HG02610 (cell line): ENCODE data around the gene HDAC1.
"Not testable (repeated sequence)": the region's sequence is repeated elsewhere in the genome, so short reads cannot be mapped to it uniquely, and the experiment has no call there.

ENCODE experiments used
- ATAC-seq: cut with Tn5 transposase; IDR thresholded peaks from one replicate; pipeline ENCODE4 v1.9.1; 2021; ENCODE audit warnings: mild to moderate bottlenecking, moderate library complexity; ENCODE audit not compliant: unreplicated experiment

The HDAC1 gene

DNA sequence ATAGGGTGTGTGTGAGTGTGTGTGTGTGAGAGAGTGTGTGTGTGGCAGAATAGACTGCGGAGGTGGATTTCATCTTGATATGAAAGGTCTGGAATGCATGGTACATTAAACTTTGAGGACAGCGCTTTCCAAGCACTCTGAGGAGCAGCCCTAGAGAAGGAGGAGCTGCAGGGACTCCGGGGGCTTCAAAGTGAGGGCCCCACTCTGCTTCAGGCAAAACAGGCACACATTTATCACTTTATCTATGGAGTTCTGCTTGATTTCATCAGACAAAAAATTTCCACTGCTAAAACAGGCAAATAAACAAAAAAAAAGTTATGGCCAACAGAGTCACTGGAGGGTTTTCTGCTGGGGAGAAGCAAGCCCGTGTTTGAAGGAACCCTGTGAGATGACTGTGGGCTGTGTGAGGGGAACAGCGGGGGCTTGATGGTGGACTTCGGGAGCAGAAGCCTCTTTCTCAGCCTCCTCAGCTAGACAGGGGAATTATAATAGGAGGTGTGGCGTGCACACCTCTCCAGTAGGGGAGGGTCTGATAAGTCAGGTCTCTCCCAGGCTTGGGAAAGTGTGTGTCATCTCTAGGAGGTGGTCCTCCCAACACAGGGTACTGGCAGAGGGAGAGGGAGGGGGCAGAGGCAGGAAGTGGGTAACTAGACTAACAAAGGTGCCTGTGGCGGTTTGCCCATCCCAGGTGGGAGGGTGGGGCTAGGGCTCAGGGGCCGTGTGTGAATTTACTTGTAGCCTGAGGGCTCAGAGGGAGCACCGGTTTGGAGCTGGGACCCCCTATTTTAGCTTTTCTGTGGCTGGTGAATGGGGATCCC lies 18.3 kb upstream of the HDAC1 start:
- no peak for ATAC-seq

DNA sequence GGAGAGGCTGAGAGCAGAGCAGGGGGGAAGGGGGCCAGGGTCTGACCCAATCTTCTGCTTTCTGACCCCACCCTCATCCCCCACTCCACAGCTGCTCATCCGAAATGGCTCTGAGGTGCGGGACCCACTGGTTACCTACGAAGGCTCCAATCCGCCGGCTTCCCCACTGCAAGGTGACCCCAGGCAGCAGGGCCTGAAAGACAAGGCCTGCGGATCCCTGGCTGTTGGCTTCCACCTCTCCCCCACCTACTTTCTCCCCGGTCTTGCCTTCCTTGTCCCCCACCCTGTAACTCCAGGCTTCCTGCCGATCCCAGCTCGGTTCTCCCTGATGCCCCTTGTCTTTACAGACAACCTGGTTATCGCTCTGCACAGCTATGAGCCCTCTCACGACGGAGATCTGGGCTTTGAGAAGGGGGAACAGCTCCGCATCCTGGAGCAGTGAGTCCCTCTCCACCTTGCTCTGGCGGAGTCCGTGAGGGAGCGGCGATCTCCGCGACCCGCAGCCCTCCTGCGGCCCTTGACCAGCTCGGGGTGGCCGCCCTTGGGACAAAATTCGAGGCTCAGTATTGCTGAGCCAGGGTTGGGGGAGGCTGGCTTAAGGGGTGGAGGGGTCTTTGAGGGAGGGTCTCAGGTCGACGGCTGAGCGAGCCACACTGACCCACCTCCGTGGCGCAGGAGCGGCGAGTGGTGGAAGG lies 17.1 kb upstream of the HDAC1 start:
- ATAC-seq, result no peak

DNA sequence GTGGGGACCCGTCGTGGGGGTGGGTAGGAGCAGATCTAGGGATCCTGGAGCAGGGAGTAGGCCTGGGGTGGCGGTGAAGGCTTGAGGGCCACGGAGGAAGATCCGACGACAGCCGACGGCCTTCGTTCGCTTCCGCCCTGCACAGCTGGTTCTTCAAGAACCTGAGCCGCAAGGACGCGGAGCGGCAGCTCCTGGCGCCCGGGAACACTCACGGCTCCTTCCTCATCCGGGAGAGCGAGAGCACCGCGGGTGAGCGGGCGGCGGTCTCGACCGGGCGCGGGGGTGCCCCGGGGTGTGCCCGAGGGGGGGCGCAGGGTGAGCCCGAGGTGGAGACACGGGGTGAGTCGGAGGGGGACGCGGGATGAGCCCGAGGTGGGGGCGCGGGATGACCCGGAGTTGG lies 16.5 kb upstream of the HDAC1 start:
- ATAC-seq, result no peak

DNA sequence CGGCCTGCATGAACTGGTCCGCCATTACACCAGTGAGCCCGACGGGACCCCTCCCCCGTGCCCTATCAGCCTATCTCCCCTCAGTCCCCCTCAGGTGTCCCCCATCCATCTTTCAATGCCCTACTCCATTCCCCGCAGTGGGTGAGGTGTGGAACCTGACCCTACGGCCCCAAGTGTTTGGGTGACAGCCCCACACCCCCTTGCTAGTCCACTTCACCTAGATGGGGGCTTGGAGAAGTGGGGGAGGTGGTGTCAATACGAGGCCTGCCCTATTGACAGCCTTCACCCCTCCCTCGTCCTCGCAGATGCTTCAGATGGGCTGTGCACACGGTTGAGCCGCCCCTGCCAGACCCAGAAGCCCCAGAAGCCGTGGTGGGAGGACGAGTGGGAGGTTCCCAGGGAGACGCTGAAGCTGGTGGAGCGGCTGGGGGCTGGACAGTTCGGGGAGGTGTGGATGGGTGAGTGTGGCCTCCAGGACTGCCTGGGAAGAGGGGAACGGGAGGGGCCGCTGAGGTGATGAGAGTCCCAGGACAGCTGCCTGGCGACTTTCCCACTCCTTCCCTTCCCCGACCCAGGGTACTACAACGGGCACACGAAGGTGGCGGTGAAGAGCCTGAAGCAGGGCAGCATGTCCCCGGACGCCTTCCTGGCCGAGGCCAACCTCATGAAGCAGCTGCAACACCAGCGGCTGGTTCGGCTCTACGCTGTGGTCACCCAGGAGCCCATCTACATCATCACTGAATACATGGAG lies 15.7 kb upstream of the HDAC1 start:
- no peak for ATAC-seq

DNA sequence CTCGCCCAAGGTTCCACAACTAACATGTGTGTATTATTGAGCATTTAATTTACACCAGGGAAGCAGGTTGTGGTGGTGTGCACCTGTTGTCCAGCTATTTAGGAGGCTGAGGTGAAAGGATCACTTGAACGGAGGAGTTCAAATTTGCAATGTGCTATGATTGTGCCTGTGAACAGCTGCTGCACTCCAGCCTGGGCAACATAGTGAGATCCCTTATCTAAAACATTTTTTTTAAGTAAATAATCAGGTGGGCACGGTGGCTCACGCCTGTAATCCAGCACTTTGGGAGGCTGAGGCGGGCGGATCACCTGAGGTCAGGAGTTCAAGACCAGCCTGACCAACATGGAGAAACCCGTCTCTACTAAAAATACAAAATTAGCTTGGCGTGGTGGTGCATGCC lies 7.1 kb upstream of the HDAC1 start:
- ATAC-seq, result not testable (repeated sequence)

DNA sequence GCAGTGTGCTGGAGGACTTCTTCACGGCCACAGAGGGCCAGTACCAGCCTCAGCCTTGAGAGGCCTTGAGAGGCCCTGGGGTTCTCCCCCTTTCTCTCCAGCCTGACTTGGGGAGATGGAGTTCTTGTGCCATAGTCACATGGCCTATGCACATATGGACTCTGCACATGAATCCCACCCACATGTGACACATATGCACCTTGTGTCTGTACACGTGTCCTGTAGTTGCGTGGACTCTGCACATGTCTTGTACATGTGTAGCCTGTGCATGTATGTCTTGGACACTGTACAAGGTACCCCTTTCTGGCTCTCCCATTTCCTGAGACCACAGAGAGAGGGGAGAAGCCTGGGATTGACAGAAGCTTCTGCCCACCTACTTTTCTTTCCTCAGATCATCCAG lies 6.2 kb upstream of the HDAC1 start:
- no peak for ATAC-seq

DNA sequence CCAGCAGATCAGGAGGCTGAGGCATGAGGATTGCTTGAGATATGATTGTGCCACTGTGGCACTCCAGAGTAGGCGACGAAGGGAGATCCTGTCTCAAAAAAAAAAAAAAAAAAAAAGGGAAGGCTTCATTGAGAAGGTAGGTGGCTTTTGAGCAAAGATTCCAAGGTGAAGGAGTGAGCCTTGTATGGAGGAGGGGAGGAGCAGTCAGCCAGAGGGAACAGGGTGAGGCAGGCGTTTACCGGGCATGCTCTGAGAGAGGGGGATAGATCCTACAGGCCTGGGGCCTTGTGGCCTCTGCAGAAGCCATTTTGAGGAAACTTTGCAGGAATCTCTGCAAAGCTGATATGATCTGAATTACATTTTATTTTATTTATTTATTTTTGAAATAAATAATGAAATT lies 5.1 kb upstream of the HDAC1 start:
- ATAC-seq, result no peak

DNA sequence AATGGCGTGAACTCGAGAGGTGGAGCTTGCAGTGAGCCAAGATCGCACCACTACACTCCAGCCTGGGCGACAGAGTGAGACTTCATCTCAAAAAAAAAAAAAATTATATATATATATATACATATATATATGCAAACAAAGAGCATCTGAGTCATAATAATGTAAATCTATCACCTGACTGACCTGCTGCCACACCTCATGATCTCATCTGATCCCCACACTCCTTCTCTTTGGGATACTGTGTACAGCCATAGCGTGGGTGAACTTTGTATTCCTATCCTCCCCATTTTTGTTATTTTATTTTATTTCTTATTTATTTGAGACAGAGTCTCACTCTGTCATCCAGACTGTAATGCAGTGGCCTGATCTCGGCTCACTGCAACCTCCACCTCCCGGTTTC lies 2.6 kb upstream of the HDAC1 start:
- ATAC-seq, result no peak

DNA sequence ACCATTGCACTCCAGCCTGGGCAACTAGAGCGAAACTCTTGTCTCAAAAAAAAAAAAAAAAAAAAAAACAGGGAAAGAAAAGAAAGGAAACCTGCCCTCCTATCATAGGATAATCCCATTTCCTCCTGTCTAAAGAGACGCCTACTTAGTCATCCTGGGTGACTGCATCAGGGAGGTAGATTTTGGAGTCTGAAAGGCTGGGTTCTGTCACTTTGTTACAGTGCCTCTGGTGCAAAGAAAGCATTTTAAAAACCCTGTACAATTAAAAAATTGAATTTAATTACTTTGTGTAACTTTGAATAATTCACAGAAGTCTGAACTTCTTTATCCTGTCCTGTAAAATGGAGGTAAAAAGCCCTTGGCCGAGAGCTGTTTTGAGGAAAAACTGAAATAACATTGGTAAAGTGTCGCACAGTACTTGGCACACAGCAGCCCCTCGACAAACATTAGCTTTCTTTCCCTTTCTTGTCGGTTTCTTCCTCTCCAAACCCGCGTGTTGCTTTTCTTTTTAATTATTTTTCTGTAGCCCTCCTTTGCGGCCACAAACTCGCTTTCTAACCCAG lies 657 bp upstream of the HDAC1 start:
- ATAC-seq, result no peak

DNA sequence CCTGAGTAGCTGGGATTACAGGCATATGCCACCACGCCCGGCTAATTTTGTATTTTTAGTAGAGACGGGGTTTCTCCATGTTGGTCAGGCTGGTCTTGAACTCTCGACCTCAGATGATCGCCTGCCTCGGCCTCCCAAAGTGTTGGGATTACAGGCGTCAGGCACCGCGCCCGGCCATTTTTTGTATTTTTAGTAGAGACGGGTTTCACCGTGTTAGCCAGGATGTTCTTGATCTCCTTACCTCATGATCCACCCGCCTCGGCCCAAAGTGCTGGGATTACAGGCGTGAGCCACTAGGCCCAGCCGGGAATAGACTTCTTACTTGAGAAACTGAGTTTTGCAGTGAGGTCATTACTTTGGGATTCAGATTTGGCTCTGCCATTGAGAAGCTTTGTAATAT lies 6.3 kb downstream of the HDAC1 start:
- ATAC-seq, result not testable (repeated sequence)

DNA sequence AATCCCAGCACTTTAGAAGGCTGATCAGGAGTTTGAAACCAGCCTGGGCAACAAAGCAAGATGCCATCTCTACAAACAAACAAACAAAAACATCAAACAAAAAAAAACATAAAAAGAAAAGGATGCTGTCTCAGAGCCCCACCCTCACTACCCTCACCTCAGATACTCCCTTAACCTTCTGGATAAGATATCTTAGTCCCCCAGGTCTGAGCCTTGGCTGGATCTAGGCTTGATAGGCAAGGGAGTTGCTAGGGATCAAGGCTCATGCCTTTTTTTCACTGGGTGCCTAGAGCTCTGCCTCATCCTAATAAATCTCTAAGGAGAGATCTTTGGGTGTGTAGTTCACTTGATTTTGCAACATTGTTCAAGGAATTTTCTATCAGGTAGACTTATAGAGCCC lies 7.4 kb downstream of the HDAC1 start:
- no peak for ATAC-seq

DNA sequence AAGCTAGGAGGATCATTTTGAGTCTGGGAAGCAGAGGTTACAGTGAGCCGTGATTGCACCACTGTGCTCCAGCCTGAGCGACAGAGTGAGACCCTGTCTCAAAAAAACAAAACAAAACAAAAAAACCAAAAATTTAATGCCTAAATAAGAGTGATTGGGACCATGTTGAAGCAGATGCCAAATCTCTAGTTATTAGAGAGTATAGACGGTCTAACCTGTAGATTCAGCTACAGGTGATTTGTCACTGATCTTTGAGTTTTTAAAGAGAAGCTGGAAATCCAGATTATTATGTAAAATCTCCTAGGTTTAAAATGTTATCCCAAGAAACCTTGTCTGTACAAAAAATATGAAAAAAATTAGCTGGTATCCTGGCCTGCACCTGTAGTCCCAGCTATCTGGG lies 11.5 kb downstream of the HDAC1 start:
- no peak for ATAC-seq

DNA sequence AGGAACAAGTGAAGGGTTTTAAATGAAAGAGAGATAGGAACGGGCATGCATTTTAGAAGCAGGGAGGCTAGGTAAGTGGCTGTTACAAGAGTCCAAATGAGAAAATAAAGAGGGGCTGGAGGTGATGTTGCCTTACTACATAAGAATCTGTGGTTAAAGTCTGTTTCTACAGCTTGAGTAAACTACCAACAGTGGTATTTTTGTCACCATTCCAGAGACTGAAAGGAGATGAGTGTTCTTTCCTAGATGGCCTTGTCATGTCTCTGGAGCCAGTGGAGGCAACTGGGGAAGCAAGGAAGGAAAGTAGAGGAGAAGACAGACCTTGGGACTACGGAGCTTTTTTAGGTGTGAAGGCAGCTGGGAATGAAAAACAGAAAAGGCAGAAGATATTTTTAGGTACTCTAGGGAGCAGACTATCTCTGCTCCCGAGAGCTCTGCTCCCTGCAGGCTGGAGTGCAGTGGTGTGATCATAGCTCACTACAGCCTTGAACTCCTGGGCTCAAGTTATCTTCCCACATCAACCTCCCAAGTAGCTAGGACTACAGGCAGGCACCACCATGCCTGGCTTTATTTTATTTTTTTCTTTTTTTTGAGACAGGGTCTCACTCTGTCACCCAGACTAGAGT lies 12.2 kb downstream of the HDAC1 start:
- no peak for ATAC-seq

DNA sequence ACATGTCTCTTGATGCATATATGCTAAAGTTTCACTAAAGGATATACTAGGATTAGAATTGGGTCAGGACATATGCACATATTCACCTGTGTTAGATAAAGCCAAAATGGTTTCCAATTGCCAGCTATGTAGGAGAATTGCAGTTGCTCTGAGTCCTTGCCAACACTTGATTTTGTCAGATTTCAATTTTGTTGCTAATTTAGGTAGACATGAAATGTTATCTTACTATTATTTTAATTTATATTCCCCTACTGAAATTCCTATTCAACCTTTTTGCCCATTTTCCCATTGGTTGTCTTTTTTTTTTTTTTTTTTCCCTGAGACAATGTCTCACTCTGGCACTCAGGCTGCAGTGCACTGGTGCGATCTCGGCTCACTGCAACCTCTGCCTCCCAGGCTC lies 13.4 kb downstream of the HDAC1 start:
- no peak for ATAC-seq

DNA sequence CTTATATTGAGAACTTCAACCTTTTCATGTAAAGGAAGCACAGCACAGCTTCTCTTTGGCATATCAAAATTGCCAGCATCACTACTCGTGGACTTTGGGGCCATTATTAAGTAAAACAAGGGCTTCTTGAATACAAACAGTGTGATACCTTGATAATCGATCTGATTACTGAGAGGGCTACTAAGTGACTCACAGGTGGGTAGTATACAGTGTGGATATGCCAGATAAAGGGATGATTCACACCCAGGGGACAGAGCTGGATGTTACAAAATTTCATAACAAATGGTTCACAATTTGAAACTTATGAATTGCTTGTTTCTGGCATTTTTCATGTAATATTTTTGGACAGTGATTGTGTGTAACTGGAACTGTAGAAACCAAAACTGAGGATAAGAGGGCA lies 15.4 kb downstream of the HDAC1 start:
- no peak for ATAC-seq

DNA sequence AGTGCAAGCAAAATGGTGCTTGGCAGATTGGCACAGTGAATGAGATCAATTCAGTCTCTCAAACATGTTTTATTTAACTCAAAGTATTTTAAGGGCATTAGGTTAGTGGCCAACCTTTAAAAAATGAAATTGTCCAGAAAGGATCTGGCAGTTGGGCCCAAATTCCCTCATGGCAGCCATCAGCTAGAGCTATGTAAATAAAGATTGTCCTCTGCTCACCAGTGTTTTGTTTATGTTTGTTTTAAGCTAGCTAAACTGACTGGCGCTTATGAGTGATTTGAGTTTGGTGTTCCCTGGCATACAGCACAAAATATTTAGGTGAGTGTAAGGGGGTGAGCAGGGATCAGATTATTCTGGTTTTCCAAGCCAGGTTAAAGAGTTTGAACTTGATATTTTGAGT lies 18.1 kb downstream of the HDAC1 start:
- ATAC-seq, result no peak

DNA sequence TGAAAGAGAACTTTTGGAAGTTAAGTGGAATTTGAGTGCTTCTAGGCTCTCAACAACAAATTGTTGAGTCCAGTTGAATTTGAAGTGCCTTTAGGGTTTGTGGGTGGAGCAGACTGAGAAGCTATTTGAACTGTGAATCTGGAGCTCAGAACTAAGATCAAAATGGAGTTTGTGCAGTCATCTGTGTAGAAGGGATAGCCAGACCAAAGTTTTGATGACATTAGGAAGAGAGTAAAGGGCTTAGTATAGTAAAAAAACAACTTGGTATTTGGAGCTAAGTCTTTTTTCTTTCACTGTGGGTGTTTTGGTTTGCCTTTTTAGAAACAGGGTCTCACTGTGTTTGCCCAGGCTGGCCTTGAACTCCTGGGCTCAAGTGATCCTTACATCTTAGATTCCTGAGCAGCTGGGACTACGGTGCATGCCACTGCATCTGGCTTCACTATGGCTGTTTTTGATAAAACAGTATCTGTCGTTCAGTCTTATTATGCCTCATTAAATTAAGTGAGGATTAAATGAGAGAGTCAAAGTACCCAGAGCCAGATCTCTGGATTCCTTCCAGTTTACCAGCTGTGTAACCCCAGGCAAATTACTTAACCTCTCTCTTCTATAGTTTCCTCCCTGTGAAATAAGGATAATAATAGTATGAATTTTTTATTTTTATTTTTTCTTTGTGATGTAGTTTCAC lies 20.0 kb downstream of the HDAC1 start:
- no peak for ATAC-seq

DNA sequence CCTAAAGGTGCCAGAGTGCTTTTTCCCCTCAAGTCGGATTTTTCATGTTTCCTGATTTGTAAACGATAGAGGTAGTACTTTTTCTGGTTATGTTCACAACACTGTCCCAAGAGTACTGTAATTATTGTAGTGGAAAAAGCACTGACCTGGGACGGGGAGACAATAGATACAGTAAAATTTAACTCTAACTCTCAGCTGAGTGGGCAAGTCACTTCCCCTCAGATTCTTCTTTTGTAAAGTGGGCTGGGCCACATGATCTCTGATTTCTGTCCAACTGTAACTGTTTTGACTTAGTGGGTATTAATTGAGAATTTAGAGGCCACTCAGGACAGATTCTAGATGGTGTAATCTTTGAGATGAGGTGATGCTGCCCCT lies 25.0 kb downstream of the HDAC1 start:
- ATAC-seq, result no peak

DNA sequence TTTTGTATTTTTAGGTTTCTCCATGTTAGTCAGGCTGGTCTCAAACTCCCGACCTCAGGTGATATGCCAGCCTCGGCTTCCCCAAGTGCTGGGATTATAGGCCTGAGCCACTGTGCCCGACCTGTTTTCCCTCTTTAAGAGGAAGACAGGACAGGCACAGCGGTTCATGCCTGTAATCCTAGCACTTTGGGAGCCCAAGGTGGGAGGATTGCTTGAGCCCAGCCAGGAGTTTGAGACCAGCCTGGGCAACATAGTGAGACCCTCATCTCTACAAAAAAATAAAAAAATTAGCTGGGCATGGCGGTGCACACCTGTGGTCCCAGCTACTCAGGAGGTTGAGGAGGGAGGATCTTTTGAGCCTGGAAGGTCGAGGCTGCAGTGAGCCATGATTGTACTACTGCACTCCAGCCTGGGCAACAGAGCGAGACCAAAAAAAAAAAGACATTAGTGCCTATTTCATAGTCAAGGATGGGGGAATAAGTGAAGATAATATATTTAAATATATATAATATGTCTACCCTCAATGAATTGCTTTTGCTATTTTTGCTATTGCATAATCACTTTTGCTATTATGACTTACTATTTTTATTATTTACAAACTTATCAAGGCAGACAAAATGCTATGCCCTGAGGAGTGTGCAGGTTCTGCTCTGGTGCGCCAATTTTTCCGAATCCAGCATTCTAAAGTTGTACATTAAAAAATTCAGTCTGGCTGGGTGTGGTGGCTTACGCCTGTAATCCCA lies 26.4 kb downstream of the HDAC1 start:
- no peak for ATAC-seq

DNA sequence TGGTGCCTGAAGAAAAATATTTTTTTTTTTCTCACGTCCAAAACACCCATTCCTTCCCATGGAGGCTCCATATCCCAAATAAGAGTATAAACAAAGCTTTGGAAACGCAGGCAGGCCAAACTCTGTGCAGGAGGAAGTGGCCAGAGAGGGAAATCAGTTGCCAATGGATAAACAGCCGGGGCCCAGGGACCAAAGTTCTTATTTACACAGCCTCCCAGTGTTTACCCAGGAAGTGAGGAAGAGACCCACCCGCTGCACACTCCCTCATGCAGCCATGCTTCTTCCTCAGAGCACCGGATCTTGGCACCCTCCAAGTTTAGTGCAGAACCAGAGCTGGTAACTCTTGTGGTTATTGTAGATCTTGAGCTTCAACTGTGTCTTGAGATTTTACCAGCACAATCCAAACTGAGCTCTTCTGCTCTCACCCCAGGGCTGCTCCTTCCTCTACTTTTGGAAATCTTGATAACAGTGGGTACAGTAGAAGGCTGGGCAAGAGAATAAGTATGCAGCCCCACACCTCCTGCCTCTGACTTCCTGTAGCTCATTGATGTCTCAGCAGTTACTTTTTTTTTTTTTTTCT lies 29.9 kb downstream of the HDAC1 start:
- ATAC-seq, result no peak
